Cardiac fibroblast (primary cell): ENCODE measurements around the gene CNDP2.

Experiments
- DNase-seq, 2 donors: peaks; one replicate each; pipeline versions ENCODE4 v3.0.0 to v3.0.0-alpha.2; 2010; ENCODE audit warnings: low read depth in 2 of 2
- H3K4me3 ChIP-seq, 2 donors: replicated peaks in 1 of 2; 1 replicate in 1 of 2; 2 replicates in 1 of 2; pipeline ENCODE4 v1.5.1; 2011; ENCODE audit warnings: low read depth in 2 of 2, low read length in 2 of 2, mild to moderate bottlenecking in 2 of 2, moderate library complexity in 1 of 2
- CTCF ChIP-seq: IDR thresholded peaks from one replicate; pipeline ENCODE4 v1.5.1; 2011; ENCODE audit warnings: low read depth, mild to moderate bottlenecking, low read length, inconsistent platforms

The CNDP2 gene

DNA sequence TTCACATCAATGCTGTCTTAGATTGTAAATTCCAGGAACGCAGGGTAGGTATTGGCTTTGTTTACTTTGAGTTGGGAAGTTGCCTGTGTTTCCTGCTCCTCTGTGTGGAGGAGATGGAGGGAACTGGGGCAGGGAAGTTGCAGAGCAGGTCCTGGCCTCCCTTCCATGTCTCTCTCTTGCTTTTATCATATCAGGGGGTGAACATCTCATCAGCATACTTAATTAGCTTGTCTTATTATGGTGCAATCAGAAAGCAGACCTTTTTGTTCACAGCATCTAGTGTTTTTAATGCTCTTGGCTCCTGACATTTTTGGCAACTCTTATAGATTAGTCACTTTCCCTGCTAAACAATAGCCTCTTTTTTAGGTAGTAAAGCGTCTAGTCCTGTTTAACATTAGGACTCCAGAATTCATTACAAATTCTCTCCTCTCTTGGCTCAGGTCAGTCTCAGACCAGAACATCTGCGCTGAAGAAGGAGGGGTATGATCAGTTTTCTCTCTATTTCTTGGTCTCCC, 27.6 kb upstream of the CNDP2 start:
- DNase-seq = peak; percentile 45 to 73
- H3K4me3 ChIP-seq = no peak overlapping the region
- TF ChIP-seq CTCF = no peak

DNA sequence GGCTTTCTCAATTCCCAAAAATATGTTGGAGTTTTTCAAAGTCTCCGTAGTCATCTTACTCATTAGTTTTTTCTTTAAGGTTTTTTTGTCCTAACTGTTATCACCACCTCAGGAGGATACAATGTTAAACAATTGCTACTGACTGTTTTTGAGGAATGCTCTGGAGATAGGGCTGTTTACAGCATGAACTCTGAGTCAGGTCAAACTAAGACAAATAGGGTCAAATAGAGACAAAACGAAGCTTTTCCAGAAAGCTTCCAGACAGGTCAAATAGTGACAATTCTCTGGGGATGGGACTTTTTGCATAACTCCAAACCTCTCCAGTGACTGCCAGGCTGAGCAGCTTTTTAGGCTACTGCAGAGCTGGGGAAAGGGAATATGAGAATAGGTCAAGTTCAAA, 23.9 kb upstream of the CNDP2 start:
- TF ChIP-seq CTCF = no peak
- DNase-seq = peak in 1 of 2 donors; percentile 26
- no peak overlapping the region for H3K4me3 ChIP-seq

DNA sequence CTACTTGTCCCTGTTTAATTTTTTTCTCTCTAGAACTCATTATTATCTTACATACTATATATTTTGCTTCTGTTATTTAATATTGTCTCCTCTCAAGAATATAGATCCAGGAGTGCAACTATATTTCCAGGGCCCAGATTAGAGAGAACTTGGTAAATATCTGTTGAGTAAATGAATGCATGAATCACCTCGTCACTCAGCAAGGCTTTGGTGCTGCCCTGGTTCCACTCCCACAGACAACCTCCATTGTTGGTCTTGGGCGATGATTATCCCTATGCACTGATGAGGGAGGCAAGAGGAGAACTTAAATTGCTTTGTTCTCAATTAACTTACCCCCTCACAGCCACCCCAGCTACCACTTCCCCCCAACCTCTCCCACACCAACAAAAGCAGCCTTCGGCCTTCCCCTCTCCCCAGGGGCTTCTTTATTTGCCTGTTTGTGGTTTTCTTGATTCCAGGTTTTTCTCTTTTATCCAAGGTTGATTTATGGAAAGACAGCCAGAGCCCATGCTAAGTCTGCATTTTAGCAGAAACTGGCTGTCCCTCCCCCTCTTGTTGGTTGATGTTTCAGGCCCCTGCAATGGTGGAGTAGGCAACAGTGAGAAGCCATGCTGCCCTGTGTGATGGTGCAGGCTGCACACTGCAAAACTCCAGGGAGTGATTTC, 22.1 kb upstream of the CNDP2 start:
- no peak overlapping the region for H3K4me3 ChIP-seq
- no peak for DNase-seq
- TF ChIP-seq CTCF = no peak

DNA sequence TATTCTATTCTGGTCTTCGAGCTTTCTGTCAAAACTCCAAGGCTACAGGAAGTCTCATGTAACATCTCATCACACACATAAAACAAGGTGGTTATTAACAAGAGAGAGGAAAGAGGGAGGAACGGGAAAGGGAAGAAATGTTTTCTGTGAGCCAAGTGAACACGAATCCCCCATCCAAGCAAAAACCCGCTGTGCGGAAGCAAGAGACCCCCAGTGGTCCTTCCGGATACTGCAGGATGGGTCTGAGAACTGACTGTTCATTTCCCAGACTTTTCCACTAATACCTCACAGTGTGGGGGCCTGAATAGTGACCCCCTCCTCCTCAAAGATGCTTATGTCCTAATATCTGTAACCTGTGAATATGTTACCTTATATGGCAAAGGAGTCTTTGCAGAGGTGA, 20.0 kb upstream of the CNDP2 start:
- peak; percentile 76 for TF ChIP-seq CTCF
- no peak overlapping the region for H3K4me3 ChIP-seq
- DNase-seq = peak in 1 of 2 donors; percentile 45

- no peak for TF ChIP-seq CTCF
- H3K4me3 ChIP-seq = no peak overlapping the region
- DNase-seq = no peak
Measured at GRCh38 chr18:74477771-74478170, 18.4 kb upstream of the CNDP2 start.

- no peak overlapping the region for H3K4me3 ChIP-seq
- DNase-seq = no peak
- TF ChIP-seq CTCF = no peak
Measured at GRCh38 chr18:74478316-74478715, 17.8 kb upstream of the CNDP2 start.

DNA sequence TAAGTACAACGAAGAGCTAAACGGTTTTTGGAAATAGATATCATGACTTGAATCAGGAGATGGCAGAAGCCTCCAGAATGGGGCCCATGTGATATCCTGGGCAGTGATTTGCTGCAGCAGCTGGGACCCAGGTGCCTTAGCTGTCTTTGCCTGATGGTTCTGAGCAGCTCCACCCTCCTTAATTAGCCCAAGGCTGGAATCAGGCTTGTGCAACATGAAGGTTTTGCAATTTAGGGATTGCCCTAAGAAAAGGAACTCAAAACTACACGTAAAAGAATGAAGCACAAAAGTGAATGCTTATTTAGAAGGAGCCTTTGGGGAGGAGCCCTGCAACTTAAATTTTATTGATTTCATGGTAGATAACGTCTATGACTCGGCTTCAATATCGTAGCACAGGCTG, 17.3 kb upstream of the CNDP2 start:
- TF ChIP-seq CTCF = no peak
- H3K4me3 ChIP-seq = no peak overlapping the region
- DNase-seq = no peak
